Upper lobe of left lung (tissue), 4 donors: ENCODE results near the gene KIR3DL1.
"Not testable (repeated sequence)": the region's sequence is repeated elsewhere in the genome, so short reads cannot be mapped to it uniquely, and the experiment has no call there.

Experiments used
- EP300 ChIP-seq, 4 donors: sonication (generic); formaldehyde crosslinking; IDR thresholded peaks; one replicate each; pipeline ENCODE4 v1.5.1; 2017; ENCODE audit warnings: antibody characterized with exemption in 4 of 4, control low read depth in 2 of 4
- POLR2A ChIP-seq, 4 donors: fragments of 450-650 bp; IDR thresholded peaks; one replicate each; pipeline ENCODE4 v1.5.1; 2016 to 2017; ENCODE audit warnings: antibody characterized with exemption in 4 of 4, mild to moderate bottlenecking in 2 of 4
- POLR2AphosphoS5 ChIP-seq, 2 donors: sonication (generic); formaldehyde crosslinking; IDR thresholded peaks; one replicate each; pipeline ENCODE4 v1.5.1; 2017; ENCODE audit warnings: antibody characterized with exemption in 2 of 2
- TF ChIP-seq, protein P1 (sequence below), 6 experiments: fragments of 450-650 bp in 4 of 6; fragments of 200-600 bp in 2 of 6; sonication (generic) in 2 of 6; IDR thresholded peaks; one replicate each; pipeline ENCODE4 v1.5.1; 2016 to 2019; ENCODE audit warnings: antibody characterized with exemption in 6 of 6

DNA sequence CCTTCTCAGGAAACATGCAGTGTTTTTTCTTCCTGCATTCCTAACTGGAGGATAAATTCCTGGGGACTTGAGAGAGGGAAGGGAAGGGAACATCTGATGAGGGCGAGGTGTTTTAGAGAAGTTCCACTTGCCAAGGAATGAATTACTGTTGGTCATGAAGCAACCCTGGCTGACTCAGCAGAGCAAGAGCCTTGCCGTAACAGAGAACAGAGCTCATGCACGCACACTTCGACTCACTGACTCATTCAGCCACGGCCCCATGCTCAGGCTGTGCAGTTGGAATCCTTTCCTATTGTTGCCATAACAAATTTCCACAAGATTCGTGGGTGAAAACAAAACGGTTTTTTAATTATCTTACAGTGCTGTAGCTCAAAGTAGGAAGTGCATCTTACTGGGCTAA, 9.1 kb downstream of the KIR3DL1 start:
- TF ChIP-seq POLR2AphosphoS5, POLR2A, EP300 (IDR thresholded peaks at IDR 0.05): not testable (repeated sequence)
- TF ChIP-seq, protein P1, sequence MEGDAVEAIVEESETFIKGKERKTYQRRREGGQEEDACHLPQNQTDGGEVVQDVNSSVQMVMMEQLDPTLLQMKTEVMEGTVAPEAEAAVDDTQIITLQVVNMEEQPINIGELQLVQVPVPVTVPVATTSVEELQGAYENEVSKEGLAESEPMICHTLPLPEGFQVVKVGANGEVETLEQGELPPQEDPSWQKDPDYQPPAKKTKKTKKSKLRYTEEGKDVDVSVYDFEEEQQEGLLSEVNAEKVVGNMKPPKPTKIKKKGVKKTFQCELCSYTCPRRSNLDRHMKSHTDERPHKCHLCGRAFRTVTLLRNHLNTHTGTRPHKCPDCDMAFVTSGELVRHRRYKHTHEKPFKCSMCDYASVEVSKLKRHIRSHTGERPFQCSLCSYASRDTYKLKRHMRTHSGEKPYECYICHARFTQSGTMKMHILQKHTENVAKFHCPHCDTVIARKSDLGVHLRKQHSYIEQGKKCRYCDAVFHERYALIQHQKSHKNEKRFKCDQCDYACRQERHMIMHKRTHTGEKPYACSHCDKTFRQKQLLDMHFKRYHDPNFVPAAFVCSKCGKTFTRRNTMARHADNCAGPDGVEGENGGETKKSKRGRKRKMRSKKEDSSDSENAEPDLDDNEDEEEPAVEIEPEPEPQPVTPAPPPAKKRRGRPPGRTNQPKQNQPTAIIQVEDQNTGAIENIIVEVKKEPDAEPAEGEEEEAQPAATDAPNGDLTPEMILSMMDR (IDR thresholded peaks at IDR 0.05) = not testable (repeated sequence)
